ENCODE measurements around the gene NUP210. TPM values are rescaled to one million over a fixed set of nuclear protein-coding genes. Genes with fewer than 3 reads are reported as not detected.

The NUP210 gene
- polyA plus RNA-seq, 12 donors, result 6.0 to 10.9 (median 8.4) TPM; not detected in 1

GRCh38 chr3:13276438-13277195, 143.5 kb downstream of the NUP210 start:
- DNase-seq, result no peak

- DNase-seq, result no peak
Observed at GRCh38 chr3:13275376-13276005, 144.6 kb downstream of the NUP210 start.

- no peak for DNase-seq
Observed at GRCh38 chr3:13274551-13275332, 145.4 kb downstream of the NUP210 start.

GRCh38 chr3:13274125-13274524, 146.0 kb downstream of the NUP210 start:
- DNase-seq, result no peak

GRCh38 chr3:13273604-13274105, 146.5 kb downstream of the NUP210 start:
- DNase-seq, result no peak

- no peak for DNase-seq
Observed at GRCh38 chr3:13272831-13273603, 147.1 kb downstream of the NUP210 start.

GRCh38 chr3:13269711-13270378, 150.3 kb downstream of the NUP210 start:
- no peak for DNase-seq

GRCh38 chr3:13268961-13269441, 151.1 kb downstream of the NUP210 start:
- DNase-seq, result no peak

GRCh38 chr3:13268120-13268519, 152.0 kb downstream of the NUP210 start:
- no peak for DNase-seq

- no peak for DNase-seq
Observed at GRCh38 chr3:13266651-13267362, 153.3 kb downstream of the NUP210 start.

Other genes starting within 250 kb of the NUP210 start
- 10 to 100 TPM in 11 of 12 donors, not detected in 1; 12.3 to 25.0 (median 15.5) TPM for gene HDAC11, start 60.0 kb upstream of the NUP210 start, polyA plus RNA-seq (ENCODE audit: insufficient read length in 12 of 12)
- gene FBLN2, start 128.8 kb upstream of the NUP210 start, polyA plus RNA-seq (ENCODE audit: insufficient read length in 12 of 12), result 100 to 1,000 TPM in 1 of 12 donors, 10 to 100 TPM in 10, not detected in 1; 24.1 to 106 (median 44.3) TPM